ENCODE measurements around the gene SIL1.
"Not testable (repeated sequence)": the region's sequence is repeated elsewhere in the genome, so short reads cannot be mapped to it uniquely, and the experiment has no call there.

SIL1 gene

DNA sequence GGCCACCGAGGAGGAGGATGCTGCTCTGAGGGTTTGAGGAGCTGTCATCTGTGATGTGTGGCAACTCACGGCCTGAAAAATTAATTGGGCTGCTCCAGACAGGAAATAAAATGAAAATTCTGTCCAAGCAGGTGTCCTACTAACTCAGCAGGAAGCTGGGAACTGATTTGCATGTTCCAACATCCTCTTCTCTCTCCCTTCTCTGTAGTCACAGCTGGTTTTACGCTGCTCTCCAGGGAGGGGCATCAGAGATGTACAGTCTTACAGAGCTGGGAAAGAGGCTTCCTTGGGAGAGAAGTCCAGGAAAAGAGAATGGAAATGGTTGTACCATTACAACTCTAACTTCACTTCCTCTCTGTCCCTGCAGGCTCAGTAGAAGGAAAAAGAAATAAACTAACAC lies 24.2 kb upstream of the SIL1 start:
- Histone ChIP-seq H3K4me3 (ENCODE audit: low read length in 2 of 2) (no peak overlapping the region), H3K9ac (ENCODE audit: low read length in 2 of 2) (no peak overlapping the region), H3K27ac (ENCODE audit: low read length) (no peak overlapping the region), H3K9me3 (ENCODE audit: control insufficient read depth in 2 of 2, low read length in 2 of 2) (no peaks in the 10 kb centered on the region), H3K4me1 (ENCODE audit: control insufficient read depth, insufficient read depth, low read length) (no peaks in the 10 kb centered on the region), H3K27me3 (ENCODE audit: control insufficient read depth in 1 of 2, insufficient read depth in 2 of 2, low read length in 2 of 2) (no peaks in the 10 kb centered on the region), H3K36me3 (ENCODE audit: control insufficient read depth in 2 of 2, insufficient read depth in 2 of 2, low read length in 2 of 2) (no peaks in the 10 kb centered on the region)

DNA sequence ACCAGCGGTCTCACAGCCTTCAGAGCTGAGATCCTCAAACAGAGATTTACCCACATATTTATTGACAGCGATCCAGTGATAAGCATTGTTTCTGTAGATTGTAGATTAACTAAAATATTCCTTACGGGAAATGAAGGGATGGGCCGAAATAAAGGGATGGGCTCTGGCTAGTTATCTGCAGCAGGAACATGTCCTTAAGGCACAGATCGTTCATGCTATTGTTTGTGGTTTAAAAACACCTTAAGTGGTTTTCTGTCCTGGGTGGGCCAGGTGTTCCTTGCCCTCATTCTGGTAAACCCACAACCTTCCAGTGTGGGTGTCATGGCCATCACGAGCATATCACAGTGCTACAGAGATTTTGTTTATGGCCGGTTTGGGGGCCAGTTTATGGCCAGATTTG lies 19.9 kb upstream of the SIL1 start:
- H3K4me1 ChIP-seq (ENCODE audit: control insufficient read depth, insufficient read depth, low read length), result not testable (repeated sequence)

DNA sequence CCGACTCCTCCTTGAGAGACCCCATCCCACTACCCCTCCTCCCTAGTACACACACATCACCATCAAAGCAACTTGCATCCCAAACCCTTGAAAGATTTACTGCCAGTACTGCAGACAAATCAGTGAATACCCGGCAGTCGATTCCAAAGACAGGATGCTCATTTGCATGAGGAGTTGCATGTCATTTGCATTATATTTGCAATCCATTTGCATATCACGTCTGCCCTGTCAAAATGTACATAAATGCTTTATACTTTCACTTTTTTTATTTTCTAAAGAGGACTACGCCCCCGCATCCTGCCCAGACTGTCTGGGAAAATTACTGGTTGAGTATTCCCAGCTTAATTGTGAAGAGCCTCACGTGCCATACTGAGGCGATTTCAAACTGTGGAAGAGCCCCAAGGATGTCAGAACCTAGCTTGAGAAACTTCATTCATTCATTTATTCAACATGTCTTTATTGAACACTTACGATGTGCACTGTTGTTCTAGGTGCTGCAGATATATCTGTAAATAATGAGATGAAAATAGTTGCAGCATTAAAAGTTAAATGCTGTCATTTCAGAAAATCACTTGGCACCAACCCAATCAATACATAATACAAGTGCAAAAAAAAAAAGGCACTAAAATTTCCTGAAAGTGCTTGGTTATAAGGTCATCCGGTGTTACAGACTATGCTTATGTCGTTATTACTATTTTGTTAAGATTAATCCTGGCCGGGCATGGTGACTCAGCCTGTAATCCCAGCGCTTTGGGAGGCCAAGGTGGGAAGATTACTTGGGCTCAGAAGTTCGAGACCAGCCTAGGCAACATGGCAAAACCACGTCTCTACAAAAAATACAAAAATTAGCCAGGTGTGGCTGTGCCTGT lies 17.2 kb upstream of the SIL1 start:
- Histone ChIP-seq H3K4me3 (ENCODE audit: low read length in 2 of 2) (no peak overlapping the region), H3K9me3 (ENCODE audit: control insufficient read depth in 2 of 2, low read length in 2 of 2) (no peaks in the 10 kb centered on the region), H3K9ac (ENCODE audit: low read length in 2 of 2) (no peak overlapping the region), H3K36me3 (ENCODE audit: control insufficient read depth in 2 of 2, insufficient read depth in 2 of 2, low read length in 2 of 2) (no peaks in the 10 kb centered on the region), H3K27me3 (ENCODE audit: control insufficient read depth in 1 of 2, insufficient read depth in 2 of 2, low read length in 2 of 2) (no peaks in the 10 kb centered on the region), H3K27ac (ENCODE audit: low read length) (no peak overlapping the region), H3K4me1 (ENCODE audit: control insufficient read depth, insufficient read depth, low read length) (no peaks in the 10 kb centered on the region)

More for the DNA sequence above, 19.9 kb upstream of the SIL1 start:
- not testable (repeated sequence) for H3K4me3 ChIP-seq (ENCODE audit: low read length in 2 of 2); H3K36me3 ChIP-seq (ENCODE audit: control insufficient read depth in 2 of 2, insufficient read depth in 2 of 2, low read length in 2 of 2); H3K27ac ChIP-seq (ENCODE audit: low read length); H3K9ac ChIP-seq (ENCODE audit: low read length in 2 of 2); H3K27me3 ChIP-seq (ENCODE audit: control insufficient read depth in 1 of 2, insufficient read depth in 2 of 2, low read length in 2 of 2); H3K9me3 ChIP-seq (ENCODE audit: control insufficient read depth in 2 of 2, low read length in 2 of 2)

DNA sequence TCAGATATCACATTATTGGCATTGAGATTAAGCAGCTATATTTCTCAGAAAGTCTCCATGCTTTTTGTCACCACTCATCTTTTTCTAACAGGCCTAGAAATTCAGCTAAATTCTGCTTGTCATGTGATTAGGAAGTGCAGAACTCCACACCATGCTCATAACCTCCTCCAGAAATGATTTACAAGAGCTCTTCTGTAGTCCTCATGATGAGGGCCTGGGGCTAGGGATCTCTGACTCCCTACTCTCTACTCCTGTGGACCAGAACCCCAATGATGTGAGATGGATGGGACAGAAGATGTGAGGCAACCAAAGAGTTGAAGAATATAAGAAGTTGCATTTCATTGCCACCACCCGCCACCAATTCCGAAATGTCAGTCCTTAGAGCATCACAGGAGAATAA lies 16.5 kb upstream of the SIL1 start:
- Histone ChIP-seq H3K4me1 (ENCODE audit: control insufficient read depth, insufficient read depth, low read length) (no peaks in the 10 kb centered on the region), H3K9me3 (ENCODE audit: control insufficient read depth in 2 of 2, low read length in 2 of 2) (no peaks in the 10 kb centered on the region), H3K27me3 (ENCODE audit: control insufficient read depth in 1 of 2, insufficient read depth in 2 of 2, low read length in 2 of 2) (no peaks in the 10 kb centered on the region), H3K36me3 (ENCODE audit: control insufficient read depth in 2 of 2, insufficient read depth in 2 of 2, low read length in 2 of 2) (no peaks in the 10 kb centered on the region), H3K27ac (ENCODE audit: low read length) (no peak overlapping the region), H3K9ac (ENCODE audit: low read length in 2 of 2) (no peak overlapping the region), H3K4me3 (ENCODE audit: low read length in 2 of 2) (no peak overlapping the region)

DNA sequence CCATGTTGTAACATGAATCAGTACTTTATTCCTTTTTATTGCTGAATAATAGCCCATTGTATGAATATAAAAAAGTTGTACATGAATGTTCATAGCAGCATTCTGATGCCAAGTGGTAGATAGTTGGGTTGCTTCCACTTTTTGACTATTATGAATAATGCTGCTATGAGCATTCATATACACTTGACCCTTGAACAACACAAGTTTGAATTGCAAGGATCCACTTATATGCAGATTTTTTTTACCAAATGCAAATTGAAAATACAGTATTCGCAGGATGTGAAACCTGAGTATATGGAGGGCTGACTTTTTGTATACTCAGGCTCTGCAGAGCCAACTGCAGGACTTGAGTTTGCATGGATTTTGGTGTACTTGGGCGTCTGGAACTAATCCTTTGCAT lies 14.7 kb upstream of the SIL1 start:
- Histone ChIP-seq H3K9me3 (ENCODE audit: control insufficient read depth in 2 of 2, low read length in 2 of 2) (no peaks in the 10 kb centered on the region), H3K9ac (ENCODE audit: low read length in 2 of 2) (no peak overlapping the region), H3K36me3 (ENCODE audit: control insufficient read depth in 2 of 2, insufficient read depth in 2 of 2, low read length in 2 of 2) (no peaks in the 10 kb centered on the region), H3K27me3 (ENCODE audit: control insufficient read depth in 1 of 2, insufficient read depth in 2 of 2, low read length in 2 of 2) (no peaks in the 10 kb centered on the region), H3K4me3 (ENCODE audit: low read length in 2 of 2) (no peak overlapping the region), H3K4me1 (ENCODE audit: control insufficient read depth, insufficient read depth, low read length) (no peaks in the 10 kb centered on the region), H3K27ac (ENCODE audit: low read length) (no peak overlapping the region)

GRCh38 chr5:139212486-139212885 lies 14.3 kb upstream of the SIL1 start:
- no peaks in the 10 kb centered on the region for H3K27me3 ChIP-seq (ENCODE audit: control insufficient read depth in 1 of 2, insufficient read depth in 2 of 2, low read length in 2 of 2)

DNA sequence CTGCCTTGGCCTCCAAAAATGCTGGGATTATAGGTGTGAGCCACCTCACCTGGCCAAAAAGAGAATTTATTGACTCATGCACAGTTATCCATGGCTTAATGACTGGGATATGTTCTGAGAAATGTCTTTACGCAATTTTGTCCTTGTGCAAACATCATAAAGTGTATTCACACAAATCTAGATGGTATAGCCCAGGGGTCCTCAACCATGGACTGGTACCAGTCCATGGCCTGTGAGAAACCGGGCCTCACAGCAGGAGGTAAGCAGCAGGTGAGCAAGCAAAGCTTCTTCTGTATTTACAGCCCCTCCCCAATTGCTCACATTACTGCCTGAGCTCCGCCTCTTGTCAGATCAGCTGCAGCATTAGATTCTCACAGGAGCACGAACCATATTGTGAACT lies 12.4 kb upstream of the SIL1 start:
- no peaks in the 10 kb centered on the region for H3K36me3 ChIP-seq (ENCODE audit: control insufficient read depth in 2 of 2, insufficient read depth in 2 of 2, low read length in 2 of 2)
- H3K27ac ChIP-seq (ENCODE audit: low read length), result no peak overlapping the region
- no peak overlapping the region for H3K4me3 ChIP-seq (ENCODE audit: low read length in 2 of 2)
- H3K4me1 ChIP-seq (ENCODE audit: control insufficient read depth, insufficient read depth, low read length), result no peaks in the 10 kb centered on the region
- H3K27me3 ChIP-seq (ENCODE audit: control insufficient read depth in 1 of 2, insufficient read depth in 2 of 2, low read length in 2 of 2), result no peaks in the 10 kb centered on the region
- H3K9ac ChIP-seq (ENCODE audit: low read length in 2 of 2), result no peak overlapping the region
- no peaks in the 10 kb centered on the region for H3K9me3 ChIP-seq (ENCODE audit: control insufficient read depth in 2 of 2, low read length in 2 of 2)

More at GRCh38 chr5:139212486-139212885, 14.3 kb upstream of the SIL1 start:
- Histone ChIP-seq H3K4me3 (ENCODE audit: low read length in 2 of 2) (no peak overlapping the region), H3K36me3 (ENCODE audit: control insufficient read depth in 2 of 2, insufficient read depth in 2 of 2, low read length in 2 of 2) (no peaks in the 10 kb centered on the region), H3K9ac (ENCODE audit: low read length in 2 of 2) (no peak overlapping the region), H3K27ac (ENCODE audit: low read length) (no peak overlapping the region), H3K4me1 (ENCODE audit: control insufficient read depth, insufficient read depth, low read length) (no peaks in the 10 kb centered on the region), H3K9me3 (ENCODE audit: control insufficient read depth in 2 of 2, low read length in 2 of 2) (no peaks in the 10 kb centered on the region)

DNA sequence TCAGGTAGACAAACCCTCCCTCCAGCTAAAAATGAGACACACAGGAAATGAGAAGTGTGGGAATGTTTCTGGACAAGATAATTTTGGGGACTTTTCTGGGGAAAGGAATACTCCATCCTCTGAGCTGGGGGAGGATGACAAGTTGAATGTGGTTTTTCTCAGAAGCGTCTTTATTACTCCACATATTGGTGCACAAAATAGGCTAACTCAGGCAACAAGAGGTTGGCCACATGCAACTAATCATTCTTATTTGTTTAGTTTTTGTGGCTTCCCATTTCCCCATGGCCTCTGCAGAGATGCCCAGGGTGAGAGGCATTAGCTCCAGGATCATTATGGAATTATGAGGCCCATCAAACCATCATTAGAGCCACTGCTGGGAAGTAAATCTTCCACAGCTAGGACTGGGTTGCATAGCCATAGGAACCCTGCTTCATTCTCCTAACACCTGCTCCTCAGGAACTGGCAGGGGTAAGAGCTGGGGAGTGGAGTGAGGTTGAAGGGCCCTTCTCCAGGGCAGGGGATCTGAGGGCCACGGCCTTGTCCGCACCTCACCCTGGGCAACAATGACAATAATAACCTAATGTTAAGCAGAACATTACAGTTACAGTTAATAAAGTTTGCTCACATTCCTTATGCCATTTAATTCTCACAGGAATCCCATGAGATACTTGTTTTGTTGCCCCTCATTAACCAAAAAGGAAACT lies 9.3 kb upstream of the SIL1 start:
- no peak overlapping the region for H3K27ac ChIP-seq (ENCODE audit: low read length)
- no peaks in the 10 kb centered on the region for H3K4me1 ChIP-seq (ENCODE audit: control insufficient read depth, insufficient read depth, low read length)
- no peaks in the 10 kb centered on the region for H3K36me3 ChIP-seq (ENCODE audit: control insufficient read depth in 2 of 2, insufficient read depth in 2 of 2, low read length in 2 of 2)

GRCh38 chr5:139205586-139205985 lies 7.4 kb upstream of the SIL1 start:
- H3K4me1 ChIP-seq (ENCODE audit: control insufficient read depth, insufficient read depth, low read length), result no peaks in the 10 kb centered on the region
- no peaks in the 10 kb centered on the region for H3K36me3 ChIP-seq (ENCODE audit: control insufficient read depth in 2 of 2, insufficient read depth in 2 of 2, low read length in 2 of 2)
- no peak overlapping the region for H3K27ac ChIP-seq (ENCODE audit: low read length)
- no peak overlapping the region for H3K4me3 ChIP-seq (ENCODE audit: low read length in 2 of 2)
- no peak overlapping the region for H3K9ac ChIP-seq (ENCODE audit: low read length in 2 of 2)
- no peaks in the 10 kb centered on the region for H3K27me3 ChIP-seq (ENCODE audit: control insufficient read depth in 1 of 2, insufficient read depth in 2 of 2, low read length in 2 of 2)
- H3K9me3 ChIP-seq (ENCODE audit: control insufficient read depth in 2 of 2, low read length in 2 of 2), result no peaks in the 10 kb centered on the region

More for the DNA sequence above, 9.3 kb upstream of the SIL1 start:
- Histone ChIP-seq H3K9me3 (ENCODE audit: control insufficient read depth in 2 of 2, low read length in 2 of 2) (no peaks in the 10 kb centered on the region), H3K27me3 (ENCODE audit: control insufficient read depth in 1 of 2, insufficient read depth in 2 of 2, low read length in 2 of 2) (no peaks in the 10 kb centered on the region), H3K9ac (ENCODE audit: low read length in 2 of 2) (no peak overlapping the region), H3K4me3 (ENCODE audit: low read length in 2 of 2) (no peak overlapping the region)

DNA sequence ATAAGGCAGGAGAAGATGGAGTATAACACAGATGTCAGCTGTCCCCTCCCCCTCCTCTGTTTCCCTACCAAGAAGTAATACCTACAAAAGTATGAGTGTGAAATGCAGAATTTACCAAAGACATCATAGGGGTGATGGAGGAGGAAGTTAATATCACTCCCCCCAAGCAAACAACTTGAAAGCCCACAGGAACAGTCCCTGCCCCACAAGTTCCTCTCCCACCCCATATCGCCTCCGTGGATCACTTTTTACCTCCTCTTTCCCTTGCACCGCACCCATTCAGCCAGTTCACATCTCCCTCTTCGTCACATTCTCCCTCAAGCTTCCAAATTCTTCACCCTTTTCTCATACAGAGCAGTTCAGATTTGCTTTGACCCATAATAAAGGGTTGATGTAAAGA lies 7.0 kb upstream of the SIL1 start:
- H3K9me3 ChIP-seq (ENCODE audit: control insufficient read depth in 2 of 2, low read length in 2 of 2), result no peaks in the 10 kb centered on the region
- no peak overlapping the region for H3K9ac ChIP-seq (ENCODE audit: low read length in 2 of 2)
- no peaks in the 10 kb centered on the region for H3K27me3 ChIP-seq (ENCODE audit: control insufficient read depth in 1 of 2, insufficient read depth in 2 of 2, low read length in 2 of 2)

GRCh38 chr5:139204196-139204595 lies 6.0 kb upstream of the SIL1 start:
- H3K9ac ChIP-seq (ENCODE audit: low read length in 2 of 2), result no peak overlapping the region
- no peaks in the 10 kb centered on the region for H3K27me3 ChIP-seq (ENCODE audit: control insufficient read depth in 1 of 2, insufficient read depth in 2 of 2, low read length in 2 of 2)
- no peaks in the 10 kb centered on the region for H3K36me3 ChIP-seq (ENCODE audit: control insufficient read depth in 2 of 2, insufficient read depth in 2 of 2, low read length in 2 of 2)
- no peaks in the 10 kb centered on the region for H3K4me1 ChIP-seq (ENCODE audit: control insufficient read depth, insufficient read depth, low read length)
- no peak overlapping the region for H3K27ac ChIP-seq (ENCODE audit: low read length)
- no peak overlapping the region for H3K4me3 ChIP-seq (ENCODE audit: low read length in 2 of 2)
- H3K9me3 ChIP-seq (ENCODE audit: control insufficient read depth in 2 of 2, low read length in 2 of 2), result no peaks in the 10 kb centered on the region

More for the DNA sequence above, 7.0 kb upstream of the SIL1 start:
- H3K27ac ChIP-seq (ENCODE audit: low read length), result no peak overlapping the region
- no peak overlapping the region for H3K4me3 ChIP-seq (ENCODE audit: low read length in 2 of 2)
- H3K4me1 ChIP-seq (ENCODE audit: control insufficient read depth, insufficient read depth, low read length), result no peaks in the 10 kb centered on the region
- no peaks in the 10 kb centered on the region for H3K36me3 ChIP-seq (ENCODE audit: control insufficient read depth in 2 of 2, insufficient read depth in 2 of 2, low read length in 2 of 2)

Measured in stomach smooth muscle (tissue), 2 donors.